Smooth muscle cell of the brain vasculature (primary cell): ENCODE results near the gene CPHXL2.

Experiments used
- DNase-seq: peaks from one replicate; pipeline ENCODE4 v3.0.0-alpha.2; 2012; ENCODE audit warnings: low read depth, low spot score

CPHXL2 gene

GRCh38 chr16:75676909-75677308 is at the start of gene CPHXL2:
Gene CPHXL2, minus strand, starts transcription at chr16:75677009. Its CDS starts 10 bp downstream, at chr16:75676999.
- no peak for DNase-seq

- no peak for DNase-seq
These were observed 49.6 kb upstream of the CPHXL2 start, which contains the start of gene CPHXL for GRCh38 chr16:75726390-75726789. Gene CPHXL, minus strand, starts transcription at chr16:75726490. Its CDS starts 48 bp downstream, at chr16:75726442.

GRCh38 chr16:75718452-75718851 is 41.6 kb upstream of the CPHXL2 start:
- DNase-seq: no peak

- DNase-seq: no peak
These were observed 37.9 kb upstream of the CPHXL2 start for GRCh38 chr16:75714661-75715060.

DNA sequence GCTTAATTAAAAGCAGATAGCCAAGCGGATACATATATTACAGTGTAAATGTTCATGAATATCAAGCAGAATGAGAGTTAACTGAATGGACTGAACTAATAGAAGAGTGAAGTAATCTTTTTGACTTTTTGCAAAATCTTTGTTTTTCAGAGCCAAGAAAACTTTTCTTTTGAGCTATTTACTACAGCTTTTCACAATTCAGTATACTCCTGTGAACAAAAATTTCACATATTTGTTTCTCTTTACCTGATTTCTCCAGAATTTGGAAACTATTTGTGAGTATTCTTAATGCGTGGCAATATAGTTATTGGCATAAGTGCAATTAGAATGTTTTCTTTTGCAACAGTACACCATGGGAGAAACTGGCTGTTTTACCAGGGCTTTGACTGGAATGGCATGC is 33.5 kb upstream of the CPHXL2 start:
- DNase-seq: no peak

DNA sequence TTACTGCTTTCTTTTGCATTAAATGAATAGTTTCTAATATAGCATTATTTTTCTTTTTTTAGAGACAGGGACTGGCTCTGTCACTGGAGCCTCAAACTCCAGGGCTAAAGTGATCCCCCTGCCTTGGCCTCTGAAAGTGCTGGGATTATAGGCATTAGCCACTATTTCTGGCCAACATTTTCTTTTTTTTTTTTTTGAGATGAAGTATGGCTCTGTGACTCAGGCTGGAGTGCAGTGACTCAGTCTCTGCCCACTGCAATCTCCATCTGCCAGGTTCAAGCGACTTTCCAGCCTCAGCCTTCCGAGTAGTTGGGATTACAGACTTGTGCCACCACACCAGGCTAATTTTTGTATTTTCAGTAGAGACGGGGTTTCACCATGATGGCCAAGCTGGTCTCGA is 26.5 kb upstream of the CPHXL2 start:
- no peak for DNase-seq

DNA sequence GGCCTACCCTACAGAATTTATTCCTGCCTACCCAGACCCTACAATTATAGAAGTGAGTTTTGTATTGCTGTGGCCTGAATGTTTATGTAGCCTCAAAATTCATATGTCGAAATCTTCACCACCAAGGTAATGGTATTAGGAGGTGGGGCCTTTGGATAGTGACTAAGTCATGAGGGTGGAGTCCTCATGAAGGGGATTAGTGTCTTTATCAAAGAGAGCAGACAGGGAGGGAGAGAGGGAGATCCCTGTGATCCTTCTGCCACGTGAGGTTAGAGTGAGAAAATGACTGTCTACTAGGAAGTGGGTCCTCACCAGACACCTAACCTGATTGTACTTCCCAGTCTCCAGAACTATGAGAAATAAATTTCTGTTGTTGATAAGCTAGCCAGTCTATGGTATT is 25.4 kb upstream of the CPHXL2 start:
- no peak for DNase-seq

GRCh38 chr16:75701361-75701760 is 24.6 kb upstream of the CPHXL2 start, which contains the start of gene DUXB:
Gene DUXB, minus strand, starts transcription at chr16:75701461. Its CDS starts 43 bp downstream, at chr16:75701418.
- DNase-seq: no peak

DNA sequence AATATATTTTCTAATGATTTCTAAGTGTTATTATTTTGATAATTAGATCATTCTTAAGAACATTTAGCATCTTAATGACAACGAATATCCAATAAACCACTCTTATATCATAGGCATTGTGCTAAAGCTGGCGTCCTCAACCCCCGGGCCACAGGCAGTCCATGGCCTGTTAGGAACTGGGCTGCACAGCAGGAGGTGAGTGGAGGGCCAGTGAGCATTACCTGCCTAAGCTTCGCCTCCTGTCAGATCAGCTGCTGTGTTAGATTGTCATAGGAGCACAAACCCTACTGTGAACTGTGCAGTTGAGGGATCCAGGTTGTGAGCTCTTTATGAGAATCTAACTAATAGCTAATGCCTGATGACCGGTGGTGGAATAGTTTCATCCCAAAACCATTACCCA is 20.8 kb upstream of the CPHXL2 start:
- DNase-seq: no peak

DNA sequence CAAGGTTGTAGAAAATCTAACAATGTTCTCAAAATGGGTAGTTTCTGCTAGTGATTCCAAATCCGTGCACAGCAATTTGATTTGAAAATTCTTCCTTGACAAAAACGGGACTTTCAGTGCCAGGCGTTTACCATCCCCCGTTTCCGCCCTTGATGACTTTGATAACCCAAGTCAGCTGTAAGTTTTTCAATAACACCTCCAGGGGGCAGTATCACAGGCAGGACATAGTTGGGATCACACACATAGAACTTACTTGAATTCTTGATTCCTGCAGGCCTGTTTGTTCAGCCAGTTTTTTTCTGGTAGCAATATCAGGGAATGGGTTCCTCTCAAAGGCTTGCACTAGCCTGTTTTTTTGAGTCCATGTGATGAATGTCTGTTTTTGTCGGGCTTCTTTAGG is 18.9 kb upstream of the CPHXL2 start:
- DNase-seq: no peak

- DNase-seq: no peak
These were observed 10.6 kb upstream of the CPHXL2 start for GRCh38 chr16:75687361-75687760.

GRCh38 chr16:75682308-75682707 is 5.5 kb upstream of the CPHXL2 start:
- DNase-seq: no peak

DNA sequence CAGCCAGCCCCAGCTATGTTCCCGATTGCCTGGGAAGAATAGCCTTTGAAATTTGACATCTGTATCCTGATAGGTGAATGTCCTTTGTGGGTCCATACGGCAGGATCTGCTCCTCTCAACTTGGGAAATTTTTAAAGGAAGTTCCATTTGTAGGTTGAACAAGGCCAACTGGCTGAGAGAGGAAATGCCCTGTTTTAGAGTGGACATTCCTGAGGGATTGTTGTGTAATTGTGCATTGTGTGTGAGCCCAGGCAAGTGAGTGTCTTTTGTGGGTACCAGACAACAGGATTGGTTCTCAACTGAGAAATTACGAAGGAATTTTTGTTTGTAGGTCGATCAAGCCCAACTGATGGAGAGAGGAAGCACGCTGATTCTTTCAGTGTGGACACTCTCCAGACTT is 2.6 kb upstream of the CPHXL2 start:
- DNase-seq: no peak

DNA sequence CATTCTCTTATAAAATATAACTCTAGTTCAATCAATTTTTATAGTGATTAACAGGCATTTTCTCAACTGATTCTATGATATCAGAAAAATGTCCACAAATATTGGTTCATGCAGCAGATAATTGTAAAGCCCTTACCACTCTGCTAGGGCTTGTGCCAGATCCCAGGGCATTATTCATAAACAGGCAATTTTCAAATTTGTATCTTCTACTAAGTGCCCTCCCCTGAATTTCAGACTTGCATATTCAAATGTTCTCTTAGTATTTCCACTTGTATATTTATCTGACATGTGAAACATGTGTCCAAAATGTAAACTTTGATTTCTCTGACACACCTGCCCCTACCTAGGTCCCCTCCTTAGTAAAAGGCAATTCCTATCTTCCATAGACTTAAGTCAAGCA is 9.3 kb downstream of the CPHXL2 start:
- no peak for DNase-seq

GRCh38 chr16:75660726-75661302 is 16.0 kb downstream of the CPHXL2 start:
- DNase-seq: no peak

DNA sequence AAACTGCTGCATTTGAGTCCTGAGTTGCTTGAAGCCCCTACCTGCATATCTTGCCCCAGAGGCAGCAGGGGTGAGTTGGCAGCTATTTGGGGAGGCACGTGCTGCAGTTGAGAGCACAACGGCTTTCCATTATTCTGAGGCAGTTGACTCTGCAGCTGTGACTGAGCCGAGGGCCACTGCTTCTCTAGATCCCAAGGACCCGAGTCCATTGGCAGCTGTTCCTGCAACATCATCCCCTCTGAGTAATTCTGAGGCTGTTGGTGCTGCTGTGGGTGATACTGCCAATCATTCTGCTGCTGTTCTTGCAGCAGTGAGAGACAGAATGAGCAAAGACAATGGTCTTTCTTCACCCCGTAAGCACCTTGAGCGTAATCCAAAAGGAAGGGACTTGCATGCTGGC is 16.5 kb downstream of the CPHXL2 start:
- DNase-seq: no peak

DNA sequence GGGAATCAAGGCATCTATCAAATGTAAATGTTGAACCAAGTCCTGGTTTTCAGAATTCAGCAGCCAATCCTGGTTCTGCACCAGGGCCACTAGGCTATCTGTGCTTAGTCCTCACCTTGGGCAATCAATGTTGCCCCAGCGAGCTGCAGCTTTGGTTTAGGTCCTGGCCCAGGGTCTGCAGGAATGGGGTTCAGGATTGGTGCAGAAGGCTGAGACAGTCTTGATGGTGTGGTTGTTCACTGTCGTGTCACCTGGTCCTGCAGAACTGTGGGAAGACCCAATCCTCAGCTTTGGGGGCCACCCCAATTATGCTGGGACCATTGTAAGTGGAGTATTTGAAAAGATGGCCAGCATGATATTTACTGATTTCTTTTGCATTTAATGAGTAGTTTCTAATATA is 18.6 kb downstream of the CPHXL2 start:
- DNase-seq: no peak

DNA sequence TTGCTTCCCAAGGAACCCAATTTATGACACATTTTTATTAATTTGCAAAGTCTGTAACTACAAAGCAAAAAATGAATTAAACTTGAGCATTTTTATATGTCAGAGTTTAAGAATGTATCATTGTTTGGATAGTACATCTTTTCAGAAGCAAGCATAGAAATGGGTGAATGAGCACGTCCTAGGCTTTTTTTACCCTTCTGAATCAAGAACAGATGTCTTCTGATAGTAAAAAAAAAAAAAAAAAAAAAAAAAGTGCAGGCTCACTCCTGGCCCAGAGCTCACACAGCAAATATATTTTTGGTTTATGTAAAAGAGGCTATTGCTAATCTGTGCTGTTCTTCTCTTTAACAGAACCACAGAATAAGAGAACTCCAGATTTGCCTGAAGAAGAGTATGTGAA is 22.9 kb downstream of the CPHXL2 start:
- no peak for DNase-seq

- DNase-seq: peak; percentile 45
These were observed 28.3 kb downstream of the CPHXL2 start for GRCh38 chr16:75648265-75649076.

DNA sequence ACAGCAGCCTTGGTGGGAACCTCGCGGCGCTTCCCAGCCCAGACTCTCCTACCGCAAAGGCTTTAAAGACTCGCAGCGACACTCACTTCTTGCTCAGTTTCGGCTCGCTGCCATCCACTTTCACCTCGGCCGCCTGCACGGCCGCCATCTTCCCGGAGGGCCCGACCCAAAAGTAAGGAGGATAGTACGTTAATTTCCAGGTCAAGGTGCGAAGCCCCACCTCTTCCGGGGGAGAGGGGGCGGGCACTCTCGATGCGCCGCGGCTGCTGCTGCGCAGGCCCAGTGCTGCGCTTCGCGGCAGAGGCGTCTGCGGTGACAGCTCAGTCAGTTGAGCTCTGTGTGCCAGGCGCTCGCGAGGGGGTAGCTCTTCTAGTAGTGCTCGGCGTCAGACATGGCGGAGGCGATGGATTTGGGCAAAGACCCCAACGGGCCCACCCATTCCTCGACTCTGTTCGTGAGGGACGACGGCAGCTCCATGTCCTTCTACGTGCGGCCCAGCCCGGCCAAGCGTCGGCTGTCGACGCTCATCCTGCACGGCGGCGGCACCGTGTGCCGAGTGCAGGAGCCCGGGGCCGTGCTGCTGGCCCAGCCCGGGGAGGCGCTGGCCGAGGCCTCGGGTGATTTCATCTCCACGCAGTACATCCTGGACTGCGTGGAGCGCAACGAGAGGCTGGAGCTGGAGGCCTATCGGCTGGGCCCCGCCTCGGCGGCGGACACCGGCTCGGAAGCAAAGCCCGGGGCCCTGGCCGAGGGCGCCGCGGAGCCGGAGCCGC is 29.1 kb downstream of the CPHXL2 start, which contains the start of the genes KARS1 and TERF2IP:
Gene KARS1, minus strand, starts transcription at position 174 of the 773 bp plus-strand sequence. Its CDS starts 26 bp downstream, at position 148.
Gene TERF2IP, plus strand, starts transcription at position 282 of the 773 bp plus-strand sequence. Its CDS starts 110 bp downstream, at position 392.
- peak; percentile 70 for DNase-seq

DNA sequence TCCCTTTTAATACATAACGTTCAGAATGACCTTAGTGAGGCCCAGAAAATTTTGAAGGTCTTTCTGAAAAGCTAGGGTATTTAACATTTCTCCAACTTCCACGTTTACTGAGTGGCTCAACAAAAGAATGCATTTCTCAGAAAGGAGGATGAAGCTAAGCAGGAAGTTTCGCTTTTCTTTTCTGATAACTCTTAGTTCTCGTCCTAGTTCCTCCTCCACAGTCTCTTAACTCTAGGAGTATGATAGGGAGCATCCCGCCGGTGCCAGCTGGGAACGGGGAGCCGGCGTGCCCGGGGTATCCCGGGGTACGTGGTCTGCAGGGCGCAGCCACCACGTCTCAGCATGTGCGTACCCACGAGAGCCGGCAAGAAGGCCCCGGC is 29.7 kb downstream of the CPHXL2 start:
- no peak for DNase-seq
